Subcutaneous abdominal adipose tissue (tissue), 5 donors: ENCODE data around the gene ITPR1.

Experiments
- H3K27ac ChIP-seq: one replicate; pipeline ENCODE4 v1.7.0; 2013; ENCODE audit warnings: low read depth, mild to moderate bottlenecking, inconsistent platforms, low read length, moderate library complexity
- H3K27me3 ChIP-seq, 5 donors: one replicate each; pipeline ENCODE4 v1.7.0; 2013; ENCODE audit warnings: low read length in 5 of 5, inconsistent platforms in 1 of 5; ENCODE audit not compliant: control insufficient read depth in 5 of 5, insufficient read depth in 4 of 5
- H3K36me3 ChIP-seq, 5 donors: one replicate each; pipeline ENCODE4 v1.7.0; 2013; ENCODE audit warnings: low read length in 5 of 5; ENCODE audit not compliant: control insufficient read depth in 5 of 5, insufficient read depth in 5 of 5
- H3K4me1 ChIP-seq, 5 donors: one replicate each; pipeline ENCODE4 v1.7.0; 2013; ENCODE audit warnings: low read length in 5 of 5, mild to moderate bottlenecking in 3 of 5, moderate library complexity in 1 of 5; ENCODE audit not compliant: control insufficient read depth in 5 of 5, insufficient read depth in 5 of 5
- H3K4me3 ChIP-seq, 5 donors: one replicate each; pipeline ENCODE4 v1.7.0; 2013; ENCODE audit warnings: low read length in 5 of 5, low read depth in 1 of 5
- H3K9ac ChIP-seq, 5 donors: one replicate each; pipeline ENCODE4 v1.7.0; 2013; ENCODE audit warnings: low read length in 5 of 5, mild to moderate bottlenecking in 4 of 5, moderate library complexity in 3 of 5
- H3K9me3 ChIP-seq, 5 donors: one replicate each; pipeline ENCODE4 v1.7.0; 2013; ENCODE audit warnings: low read length in 5 of 5; ENCODE audit not compliant: control insufficient read depth in 5 of 5
- donor health status: healthy.
- donor health status: healthy.
- donor health status: healthy.
- donor health status: healthy.
- donor health status: healthy.

Gene ITPR1

GRCh38 chr3:4830586-4830914, 337.4 kb downstream of the ITPR1 start:
- Histone ChIP-seq H3K27me3 (no peaks in the 10 kb centered on the region), H3K36me3 (peaks cover 0 to 6% (median 0%) of the 10 kb centered on the region in 5 donors), H3K4me1 (peaks cover 0 to 34% (median 17%) of the 10 kb centered on the region in 5 donors), H3K4me3 (no peak overlapping the region), H3K27ac (peak overlapping the region; percentile 48), H3K9ac (no peak overlapping the region), H3K9me3 (no peaks in the 10 kb centered on the region)

- Histone ChIP-seq H3K9ac (no peak overlapping the region), H3K36me3 (peaks cover 0 to 6% (median 0%) of the 10 kb centered on the region in 5 donors), H3K27ac (peak overlapping the region; percentile 48), H3K27me3 (no peaks in the 10 kb centered on the region), H3K9me3 (no peaks in the 10 kb centered on the region), H3K4me1 (peaks cover 0 to 25% (median 11%) of the 10 kb centered on the region in 5 donors), H3K4me3 (no peak overlapping the region)
Observed at GRCh38 chr3:4831580-4831950, 338.4 kb downstream of the ITPR1 start.

GRCh38 chr3:4833471-4833870, 340.3 kb downstream of the ITPR1 start:
- Histone ChIP-seq H3K4me1 (peaks cover 0 to 11% (median 0%) of the 10 kb centered on the region in 5 donors), H3K4me3 (no peak overlapping the region), H3K27me3 (no peaks in the 10 kb centered on the region), H3K36me3 (peaks cover 6 to 21% (median 11%) of the 10 kb centered on the region in 5 donors), H3K27ac (no peak overlapping the region), H3K9ac (no peak overlapping the region), H3K9me3 (no peaks in the 10 kb centered on the region)

- H3K9me3 ChIP-seq = no peaks in the 10 kb centered on the region
- H3K36me3 ChIP-seq = peaks cover 6 to 21% (median 13%) of the 10 kb centered on the region in 5 donors
- no peaks in the 10 kb centered on the region for H3K27me3 ChIP-seq
- no peak overlapping the region for H3K27ac ChIP-seq
- H3K4me3 ChIP-seq = no peak overlapping the region
- H3K9ac ChIP-seq = no peak overlapping the region
- H3K4me1 ChIP-seq = peaks cover 0 to 10% (median 0%) of the 10 kb centered on the region in 5 donors
Observed at GRCh38 chr3:4834403-4834866, 341.3 kb downstream of the ITPR1 start.

- Histone ChIP-seq H3K36me3 (peaks cover 6 to 21% (median 13%) of the 10 kb centered on the region in 5 donors), H3K9me3 (no peaks in the 10 kb centered on the region), H3K27me3 (no peaks in the 10 kb centered on the region), H3K4me3 (no peak overlapping the region), H3K27ac (no peak overlapping the region), H3K4me1 (peaks cover 0 to 6% (median 0%) of the 10 kb centered on the region in 5 donors), H3K9ac (no peak overlapping the region)
Observed at GRCh38 chr3:4835616-4836043, 342.5 kb downstream of the ITPR1 start.

GRCh38 chr3:4836516-4836915, 343.4 kb downstream of the ITPR1 start:
- H3K27me3 ChIP-seq = no peaks in the 10 kb centered on the region
- H3K27ac ChIP-seq = no peak overlapping the region
- H3K9me3 ChIP-seq = no peaks in the 10 kb centered on the region
- H3K36me3 ChIP-seq = peaks cover 6 to 23% (median 16%) of the 10 kb centered on the region in 5 donors
- no peak overlapping the region for H3K4me3 ChIP-seq
- H3K4me1 ChIP-seq = peaks cover 0 to 5% (median 0%) of the 10 kb centered on the region in 5 donors
- H3K9ac ChIP-seq = no peak overlapping the region

- Histone ChIP-seq H3K27ac (no peak overlapping the region), H3K9me3 (no peaks in the 10 kb centered on the region), H3K4me3 (no peak overlapping the region), H3K4me1 (peaks cover 0 to 5% (median 0%) of the 10 kb centered on the region in 5 donors), H3K9ac (no peak overlapping the region), H3K27me3 (no peaks in the 10 kb centered on the region), H3K36me3 (peaks cover 6 to 23% (median 16%) of the 10 kb centered on the region in 5 donors)
Observed at GRCh38 chr3:4837374-4837930, 344.3 kb downstream of the ITPR1 start.

- H3K9me3 ChIP-seq = no peaks in the 10 kb centered on the region
- no peak overlapping the region for H3K4me3 ChIP-seq
- no peaks in the 10 kb centered on the region for H3K27me3 ChIP-seq
- H3K27ac ChIP-seq = no peak overlapping the region
- no peak overlapping the region for H3K9ac ChIP-seq
- H3K36me3 ChIP-seq = peaks cover 6 to 20% (median 16%) of the 10 kb centered on the region in 5 donors
- peaks cover 0 to 5% (median 0%) of the 10 kb centered on the region in 5 donors for H3K4me1 ChIP-seq
Observed at GRCh38 chr3:4838621-4839022, 345.5 kb downstream of the ITPR1 start.

GRCh38 chr3:4839278-4839677, 346.1 kb downstream of the ITPR1 start:
- no peaks in the 10 kb centered on the region for H3K9me3 ChIP-seq

GRCh38 chr3:4841225-4841624, 348.1 kb downstream of the ITPR1 start:
- no peak overlapping the region for H3K27ac ChIP-seq
- no peak overlapping the region for H3K4me3 ChIP-seq
- H3K27me3 ChIP-seq = no peaks in the 10 kb centered on the region
- H3K4me1 ChIP-seq = no peaks in the 10 kb centered on the region
- no peaks in the 10 kb centered on the region for H3K9me3 ChIP-seq
- no peak overlapping the region for H3K9ac ChIP-seq
- H3K36me3 ChIP-seq = peaks cover 6 to 18% (median 16%) of the 10 kb centered on the region in 5 donors

More at GRCh38 chr3:4839278-4839677, 346.1 kb downstream of the ITPR1 start:
- Histone ChIP-seq H3K36me3 (peaks cover 6 to 18% (median 16%) of the 10 kb centered on the region in 5 donors), H3K9ac (no peak overlapping the region), H3K27me3 (no peaks in the 10 kb centered on the region), H3K27ac (no peak overlapping the region), H3K4me3 (no peak overlapping the region), H3K4me1 (peaks cover 0 to 5% (median 0%) of the 10 kb centered on the region in 5 donors)
